ENCODE results near the gene TMEM176B.
"Not testable (repeated sequence)": the region's sequence is repeated elsewhere in the genome, so short reads cannot be mapped to it uniquely, and the experiment has no call there.

TMEM176B gene

GRCh38 chr7:150793569-150794238 is 6.5 kb downstream of the TMEM176B start:
- no peak overlapping the region for H3K27ac ChIP-seq

DNA sequence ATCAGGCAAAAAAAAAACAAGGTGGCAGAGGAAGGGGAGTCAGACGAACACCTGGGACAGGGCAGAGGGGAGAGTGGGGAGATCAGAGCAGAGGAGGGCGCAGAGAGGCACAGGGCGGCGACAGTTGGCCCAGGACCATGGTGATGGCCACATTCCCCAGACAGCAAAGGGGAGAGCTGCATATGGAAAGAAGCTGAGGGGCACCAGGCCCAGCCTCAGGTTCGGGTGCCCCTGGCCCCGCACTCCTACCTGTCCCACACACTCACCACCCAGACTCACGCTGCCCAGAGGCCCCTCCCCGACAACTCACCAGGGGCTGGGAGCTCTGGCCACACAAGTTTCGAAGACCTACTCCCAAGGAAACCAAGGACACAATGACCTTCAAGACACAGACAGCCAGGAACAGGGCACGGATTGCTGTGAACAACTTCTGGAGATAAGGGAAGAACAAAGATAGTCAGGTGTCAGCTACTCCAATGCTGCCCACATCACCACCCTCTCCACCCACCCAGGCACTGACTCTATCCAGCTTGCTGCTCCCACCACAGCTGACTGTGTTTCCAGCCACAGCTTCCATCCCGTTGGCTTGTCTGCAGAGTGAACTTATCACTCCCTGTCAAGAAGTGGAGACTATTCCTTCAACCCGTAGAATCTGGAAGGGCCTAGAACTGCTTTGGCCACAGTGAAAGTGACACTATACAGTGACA is 8.3 kb downstream of the TMEM176B start:
- DNase-seq (ENCODE audit: low read depth, low spot score): no peak
- H3K27ac ChIP-seq: no peak overlapping the region

More at GRCh38 chr7:150793569-150794238, 6.5 kb downstream of the TMEM176B start:
- DNase-seq (ENCODE audit: low read depth, low spot score): peak; percentile 2

GRCh38 chr7:150791304-150791703 is 8.9 kb downstream of the TMEM176B start:
- no peak for DNase-seq (ENCODE audit: low read depth, low spot score)
- H3K27ac ChIP-seq: no peak overlapping the region

- H3K27ac ChIP-seq: no peak overlapping the region
- no peak for DNase-seq (ENCODE audit: low read depth, low spot score)
Observed at GRCh38 chr7:150790416-150791075, 9.6 kb downstream of the TMEM176B start.

- no peak for DNase-seq (ENCODE audit: low read depth, low spot score)
- H3K27ac ChIP-seq: no peak overlapping the region
Observed at GRCh38 chr7:150788474-150789269, 11.5 kb downstream of the TMEM176B start.

DNA sequence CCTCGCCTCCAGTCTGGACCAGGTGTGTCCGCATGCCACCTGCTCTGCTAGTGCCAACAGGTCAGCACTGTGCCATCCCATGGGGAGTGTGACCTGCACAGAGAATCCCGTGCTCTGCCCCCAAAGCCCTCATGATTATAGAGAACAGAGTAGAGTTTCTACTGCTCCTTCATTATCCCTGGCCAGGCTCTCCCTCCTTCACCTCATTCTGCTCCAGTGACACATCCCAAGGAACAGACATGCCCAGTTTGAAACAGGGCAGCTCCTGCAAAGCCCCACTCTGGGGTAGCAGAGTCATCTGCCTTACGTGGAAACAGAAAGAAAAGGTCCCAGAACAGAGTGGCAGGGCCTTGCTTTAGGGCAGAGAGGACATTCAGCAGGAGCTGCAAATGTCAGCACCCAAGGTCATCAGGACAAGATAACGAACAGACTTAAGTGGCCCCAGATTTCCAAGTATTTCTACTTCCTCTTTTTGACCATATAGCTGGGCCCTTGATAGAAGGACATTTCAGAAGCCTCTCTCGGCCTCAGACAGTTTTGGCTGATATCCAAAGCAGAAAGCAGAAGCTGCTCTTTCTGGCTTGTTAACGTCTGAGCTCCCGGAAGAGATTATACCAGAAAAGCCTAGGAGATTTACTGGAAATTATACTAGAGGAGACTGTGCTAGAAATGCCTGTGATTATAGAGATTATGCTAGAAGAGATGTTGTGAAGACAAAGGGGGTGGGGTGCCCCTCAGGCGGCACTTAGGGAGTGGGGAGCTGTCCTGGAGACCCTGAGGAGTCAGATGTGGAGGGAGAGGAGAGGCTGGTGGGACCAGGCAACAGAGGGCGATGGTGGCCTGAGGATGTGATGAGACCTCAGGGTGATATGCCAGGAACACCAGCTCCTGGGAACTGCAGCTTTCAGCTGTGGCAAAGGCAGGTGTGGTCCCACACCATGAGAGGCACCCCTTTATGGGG is 12.6 kb downstream of the TMEM176B start:
- H3K27ac ChIP-seq: no peak overlapping the region
- DNase-seq (ENCODE audit: low read depth, low spot score): no peak

DNA sequence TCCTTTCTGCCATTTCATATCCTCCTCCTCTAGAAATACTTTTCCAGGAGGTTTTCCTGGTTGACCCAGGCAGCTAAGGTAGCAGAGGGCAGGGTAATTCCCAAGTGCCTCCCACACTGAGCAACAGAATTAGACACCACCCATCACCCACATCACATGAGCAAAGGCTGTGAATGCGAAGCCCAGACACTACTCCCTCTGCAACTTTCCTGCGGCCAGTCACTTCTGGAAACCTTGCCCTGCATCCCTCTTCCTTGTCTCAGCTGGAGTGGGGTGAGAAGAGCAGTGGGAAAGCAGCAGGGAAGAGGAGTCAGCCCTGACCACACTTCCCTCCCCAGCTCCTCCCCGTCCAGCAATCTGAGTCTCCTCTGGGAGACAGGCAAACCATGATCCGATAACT is 15.2 kb downstream of the TMEM176B start:
- DNase-seq (ENCODE audit: low read depth, low spot score): no peak
- no peak overlapping the region for H3K27ac ChIP-seq

DNA sequence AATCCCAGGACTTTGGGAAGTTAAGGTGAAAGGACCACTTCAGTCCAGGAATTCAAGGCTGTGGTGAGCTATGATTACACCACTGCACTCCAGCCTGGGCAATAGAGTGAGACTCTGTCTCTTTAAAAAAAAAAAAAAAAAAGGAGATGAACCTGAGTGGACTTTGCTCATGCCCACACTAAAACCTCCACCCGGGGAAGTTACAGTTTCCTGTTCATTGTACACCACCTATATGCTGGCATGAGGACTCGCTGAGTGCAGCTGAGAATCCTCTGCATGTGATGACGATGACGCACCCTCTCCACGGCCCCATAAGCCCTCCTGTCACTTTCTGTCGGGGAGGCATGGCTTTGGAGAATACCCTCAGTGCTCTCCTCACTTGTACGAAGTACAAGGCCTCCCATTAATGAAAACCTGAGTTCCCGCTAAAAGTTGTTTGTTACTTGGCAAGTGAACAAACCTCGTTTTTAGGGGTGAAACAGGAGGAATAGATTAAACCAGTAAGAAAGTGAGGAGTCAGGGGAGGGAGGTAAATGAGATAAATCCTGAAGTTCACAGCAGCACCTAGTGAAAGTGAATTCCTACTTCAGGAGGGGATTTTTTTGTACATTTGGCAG is 15.9 kb downstream of the TMEM176B start:
- H3K27ac ChIP-seq: no peak overlapping the region
- no peak for DNase-seq (ENCODE audit: low read depth, low spot score)

DNA sequence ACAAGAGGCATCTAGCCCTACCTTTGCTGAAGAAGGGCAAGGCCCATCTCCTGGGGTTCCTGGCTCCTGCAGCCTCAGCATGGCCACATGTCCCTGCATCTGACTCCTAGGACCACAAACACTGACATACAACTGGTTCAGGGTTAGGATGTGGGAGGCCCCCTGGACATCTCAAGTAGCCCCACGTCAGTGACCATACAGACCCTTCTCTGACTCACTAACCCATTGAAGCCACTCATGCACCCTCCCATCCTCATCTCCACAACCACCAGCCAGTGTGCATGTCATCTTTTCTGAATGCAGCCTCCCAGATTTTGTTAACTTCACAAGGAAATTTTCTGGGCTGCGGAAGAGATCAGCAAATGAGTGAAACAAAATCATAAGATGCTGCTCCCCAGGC is 18.2 kb downstream of the TMEM176B start:
- no peak overlapping the region for H3K27ac ChIP-seq
- no peak for DNase-seq (ENCODE audit: low read depth, low spot score)

GRCh38 chr7:150781103-150781502 is 19.1 kb downstream of the TMEM176B start:
- H3K27ac ChIP-seq: no peak overlapping the region
- no peak for DNase-seq (ENCODE audit: low read depth, low spot score)

DNA sequence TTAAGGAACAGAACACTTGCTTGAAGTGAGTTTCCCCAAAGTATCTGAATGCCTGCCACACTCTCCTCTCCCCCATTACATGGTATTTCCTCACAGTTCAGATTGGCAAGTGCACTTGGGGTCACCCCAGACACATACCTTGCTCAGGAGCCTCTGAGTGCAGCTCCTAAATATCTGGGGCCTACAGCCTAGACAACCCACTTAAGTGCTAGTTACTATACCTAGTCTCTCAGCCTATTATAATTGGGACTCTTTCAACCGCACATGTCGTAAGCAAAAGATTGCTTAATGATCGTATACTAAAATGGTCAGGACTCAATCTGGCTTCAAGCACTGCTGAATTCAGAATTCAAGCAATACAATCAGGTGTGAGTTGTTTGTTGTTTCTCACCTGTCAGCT is 19.9 kb downstream of the TMEM176B start:
- H3K27ac ChIP-seq: no peak overlapping the region
- DNase-seq (ENCODE audit: low read depth, low spot score): no peak

GRCh38 chr7:150778738-150779301 is 21.3 kb downstream of the TMEM176B start:
- H3K27ac ChIP-seq: no peak overlapping the region
- DNase-seq (ENCODE audit: low read depth, low spot score): peak; percentile 6

DNA sequence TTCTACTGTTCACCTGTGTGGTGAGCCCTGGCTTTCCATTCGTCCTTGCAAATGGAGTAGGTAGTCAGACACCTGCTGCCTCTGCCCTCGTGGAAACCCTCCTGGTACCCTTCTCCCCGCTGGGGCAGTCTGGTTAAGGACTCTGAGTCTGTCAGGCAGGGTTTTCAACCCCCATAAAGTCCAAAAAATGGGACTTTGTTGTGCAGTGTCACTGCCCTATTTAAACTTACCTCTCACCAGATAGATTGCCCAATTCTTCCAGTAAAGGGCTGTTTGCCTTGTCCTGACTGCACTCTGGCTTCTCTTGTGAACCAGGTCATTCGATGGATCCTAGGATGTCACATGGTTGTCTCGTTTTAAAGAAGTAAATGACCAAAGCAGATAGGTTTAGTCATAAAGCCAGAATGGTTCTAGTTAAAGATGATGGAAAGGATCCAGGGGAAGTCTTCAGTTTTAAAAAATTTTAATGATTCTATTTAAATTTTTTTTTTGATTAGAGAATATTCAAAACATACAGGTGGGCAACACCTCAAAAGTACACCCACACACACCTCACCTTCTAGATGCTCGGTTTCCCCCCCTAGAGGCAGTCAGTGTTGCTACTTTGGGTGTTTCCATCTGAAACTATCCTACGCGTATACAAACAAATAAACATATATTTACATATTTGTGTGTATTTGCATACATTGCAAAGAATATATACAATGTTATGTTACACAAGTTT is 22.0 kb downstream of the TMEM176B start:
- DNase-seq (ENCODE audit: low read depth, low spot score): no peak

DNA sequence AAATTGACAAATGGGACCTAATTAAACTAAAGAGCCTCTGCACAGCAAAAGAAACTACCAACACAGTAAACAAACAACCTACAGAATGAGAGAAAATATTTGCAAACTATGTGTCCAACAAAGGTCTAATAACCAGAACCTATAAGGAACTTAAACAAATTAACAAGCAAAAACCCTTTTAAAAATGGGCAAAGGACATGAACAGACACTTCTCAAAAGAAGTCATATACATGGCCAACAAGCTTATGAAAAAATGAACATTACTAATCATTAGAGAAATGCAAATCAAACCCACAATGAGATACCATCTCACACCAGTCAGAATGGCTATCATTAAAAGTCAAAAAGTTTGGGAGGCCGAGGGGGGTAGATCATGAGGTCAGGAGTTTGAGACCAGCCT is 26.0 kb downstream of the TMEM176B start:
- DNase-seq (ENCODE audit: low read depth, low spot score); H3K27ac ChIP-seq: not testable (repeated sequence)

More for the DNA sequence above, 22.0 kb downstream of the TMEM176B start:
- H3K27ac ChIP-seq: no peak overlapping the region

GRCh38 chr7:150769768-150770167 is 30.4 kb downstream of the TMEM176B start:
- no peak for DNase-seq (ENCODE audit: low read depth, low spot score)

DNA sequence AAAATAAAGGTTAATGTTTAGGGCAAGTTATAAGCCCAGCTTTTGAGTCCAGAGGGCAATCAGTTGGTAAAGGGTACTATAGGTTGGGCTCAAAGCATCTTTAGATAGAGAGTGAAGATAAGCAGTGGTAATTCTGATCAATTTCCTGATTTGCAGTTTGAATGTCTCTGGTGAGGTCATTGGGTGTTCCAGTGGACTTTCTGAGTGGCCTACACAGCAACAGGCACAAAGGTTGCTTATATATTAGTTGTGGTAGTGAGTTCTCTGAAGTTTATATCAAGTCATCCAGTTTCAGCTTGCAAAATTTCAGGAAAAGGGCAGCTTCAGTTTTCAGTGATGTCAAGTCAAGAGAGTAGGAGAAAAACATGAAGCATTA is 33.8 kb downstream of the TMEM176B start:
- DNase-seq (ENCODE audit: low read depth, low spot score): no peak
- no peak overlapping the region for H3K27ac ChIP-seq

More at GRCh38 chr7:150769768-150770167, 30.4 kb downstream of the TMEM176B start:
- no peak overlapping the region for H3K27ac ChIP-seq

DNA sequence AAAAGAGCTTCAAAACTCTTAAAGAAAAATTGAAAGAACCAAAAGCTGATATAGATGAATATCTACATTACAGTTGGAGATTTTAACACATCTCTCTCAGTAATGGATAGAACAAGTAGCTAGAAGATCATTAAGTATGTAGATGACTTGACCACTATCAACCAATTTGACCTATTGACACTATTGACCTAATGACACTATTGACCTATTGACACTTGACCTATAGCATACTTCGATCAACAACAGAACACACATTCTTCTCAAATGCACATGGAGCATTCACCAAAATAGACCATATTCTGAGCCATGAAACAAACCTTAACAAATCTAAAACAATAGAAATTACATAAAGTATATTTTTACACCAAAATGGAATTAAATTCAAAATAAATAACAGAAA is 40.7 kb downstream of the TMEM176B start:
- DNase-seq (ENCODE audit: low read depth, low spot score): no peak
- no peak overlapping the region for H3K27ac ChIP-seq

DNA sequence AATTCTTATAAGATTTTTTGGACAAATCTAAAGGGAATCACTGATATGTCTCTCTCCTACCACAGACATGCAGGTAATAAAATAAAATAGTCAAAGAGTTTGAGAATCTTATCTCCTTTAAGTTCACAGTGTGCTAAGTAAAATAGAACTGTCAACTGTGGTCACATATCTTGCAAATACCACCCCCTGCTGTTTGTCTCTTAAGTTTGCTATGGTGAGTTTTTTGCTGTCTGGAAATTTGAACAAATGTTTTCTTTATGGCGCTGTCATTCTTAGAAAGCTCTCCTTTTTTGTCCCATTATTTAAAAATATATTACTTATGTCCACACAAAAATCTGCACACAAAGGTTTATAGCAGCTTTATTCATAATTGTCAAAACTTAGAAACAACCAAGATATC is 43.3 kb downstream of the TMEM176B start:
- H3K27ac ChIP-seq: no peak overlapping the region
- no peak for DNase-seq (ENCODE audit: low read depth, low spot score)

All from epithelial cell of prostate (primary cell).